Gastroesophageal sphincter (tissue), 4 donors: ENCODE results near the gene COL4A3. TPM values are rescaled to one million over a fixed set of nuclear protein-coding genes. Genes with fewer than 3 reads are reported as not detected.
A peak's percentile ranks its signal among the peaks of the same experiment; 100 is the strongest.

ENCODE experiments used
- ATAC-seq: fragments of 150-250 bp; one replicate; pipeline ENCODE4 v1.9.1; 2016; ENCODE audit warnings: mild to moderate bottlenecking, moderate library complexity
- H3K27ac ChIP-seq, 4 donors: fragments of 200-600 bp; sonication (generic) in 3 of 4; 1 replicate in 3 of 4; 2 replicates in 1 of 4; pipeline ENCODE4 v1.5.1; 2016 to 2019
- H3K27me3 ChIP-seq: fragments of 200-600 bp; sonication (generic); one replicate; pipeline ENCODE4 v1.5.1; 2019
- H3K36me3 ChIP-seq, 2 donors: fragments of 200-600 bp; sonication (generic); one replicate each; pipeline ENCODE4 v1.5.1; 2019; ENCODE audit warnings: control low read depth in 1 of 2
- H3K4me1 ChIP-seq, 3 donors: fragments of 200-600 bp; sonication (generic); 1 replicate in 2 of 3; 2 replicates in 1 of 3; pipeline ENCODE4 v1.5.1; 2016 to 2019; ENCODE audit warnings: control low read depth in 2 of 3
- H3K4me3 ChIP-seq, 2 donors: fragments of 200-600 bp; sonication (generic); one replicate each; pipeline ENCODE4 v1.5.1; 2019; ENCODE audit warnings: mild to moderate bottlenecking in 1 of 2, moderate library complexity in 1 of 2
- H3K9me3 ChIP-seq, 3 donors: fragments of 200-600 bp; sonication (generic); one replicate each; pipeline ENCODE4 v1.5.1; 2017 to 2019; ENCODE audit warnings: control low read depth in 2 of 3
- CTCF ChIP-seq, 4 experiments: fragments of 200-600 bp in 2 of 4; fragments of 450-650 bp in 2 of 4; sonication (generic) in 1 of 4; IDR thresholded peaks; one replicate each; pipeline ENCODE4 v1.5.1; 2017 to 2019; ENCODE audit warnings: antibody characterized with exemption in 4 of 4, mild to moderate bottlenecking in 2 of 4, moderate library complexity in 2 of 4
- EP300 ChIP-seq: sonication (generic); formaldehyde crosslinking; IDR thresholded peaks from one replicate; pipeline ENCODE4 v1.6.1; 2017; ENCODE audit warnings: antibody characterized with exemption, mild to moderate bottlenecking
- POLR2A ChIP-seq, 2 donors: fragments of 450-650 bp; IDR thresholded peaks; one replicate each; pipeline ENCODE4 v1.6.1; 2017; ENCODE audit warnings: antibody characterized with exemption in 2 of 2, mild to moderate bottlenecking in 2 of 2, moderate library complexity in 1 of 2
- POLR2AphosphoS5 ChIP-seq: sonication (generic); formaldehyde crosslinking; IDR thresholded peaks from one replicate; pipeline ENCODE4 v1.6.1; 2017; ENCODE audit warnings: antibody characterized with exemption
- WGBS, 2 donors: methylation state at CpG; one replicate each; pipeline ENCODE4 v1.1.5; 2018; ENCODE audit warnings: low coverage in 1 of 2; 5-methylcytosine and 5-hydroxymethylcytosine counted together
- total RNA-seq, 4 donors: library from RNA; depleted of rRNA; stranded (reverse); fragments of >200 nt; gene quantifications; one replicate each; pipeline ENCODE4 v1.1.0, GENCODE V29; 2016

Gene COL4A3
- total RNA-seq, 4 donors from 2014 or later, result 2.7 to 8.9 (median 6.1) TPM

GRCh38 chr2:227320305-227321094 lies 156.1 kb downstream of the COL4A3 start:
- ATAC-seq, result no peak
- Histone ChIP-seq H3K36me3 (no peaks in the 10 kb centered on the region), H3K4me1 (peaks cover 0 to 7% (median 0%) of the 10 kb centered on the region in 3 donors), H3K4me3 (no peak overlapping the region), H3K27me3 (no peaks in the 10 kb centered on the region), H3K27ac (no peak overlapping the region), H3K9me3 (no peaks in the 10 kb centered on the region)
- WGBS, 2 donors, result 83 to 96% methylated on average over 7 to 8 of the region's 33 CpGs
- TF ChIP-seq POLR2A (IDR thresholded peaks at IDR 0.05), result no peak
- TF ChIP-seq EP300, result no peak
- no peak for TF ChIP-seq POLR2AphosphoS5
- no peak for TF ChIP-seq CTCF (IDR thresholded peaks at IDR 0.05)

GRCh38 chr2:227322530-227323205 lies 158.2 kb downstream of the COL4A3 start:
- Histone ChIP-seq H3K4me1 (peaks cover 0 to 26% (median 0%) of the 10 kb centered on the region in 3 donors), H3K27me3 (no peaks in the 10 kb centered on the region), H3K4me3 (no peak overlapping the region), H3K27ac (no peak overlapping the region), H3K9me3 (no peaks in the 10 kb centered on the region), H3K36me3 (no peaks in the 10 kb centered on the region)
- TF ChIP-seq CTCF (IDR thresholded peaks at IDR 0.05), result no peak
- TF ChIP-seq POLR2A (IDR thresholded peaks at IDR 0.05), result no peak
- no peak for TF ChIP-seq POLR2AphosphoS5
- no peak for TF ChIP-seq EP300
- WGBS, 2 donors, result 79 to 84% methylated on average over 5 of the region's 5 CpGs
- ATAC-seq, result no peak

- no peaks in the 10 kb centered on the region for H3K9me3 ChIP-seq
- H3K4me1 ChIP-seq, result peaks cover 0 to 37% (median 0%) of the 10 kb centered on the region in 3 donors
- TF ChIP-seq CTCF (IDR thresholded peaks at IDR 0.05) (no peak), POLR2AphosphoS5 (no peak), EP300 (no peak), POLR2A (IDR thresholded peaks at IDR 0.05) (no peak)
- no peak overlapping the region for H3K27ac ChIP-seq
- no peaks in the 10 kb centered on the region for H3K27me3 ChIP-seq
- 92 to 100% methylated on average over 3 to 4 of the region's 4 CpGs for WGBS, 2 donors
- no peaks in the 10 kb centered on the region for H3K36me3 ChIP-seq
- no peak for ATAC-seq
- H3K4me3 ChIP-seq, result no peak overlapping the region
Measured at GRCh38 chr2:227323818-227324217, 159.4 kb downstream of the COL4A3 start.

GRCh38 chr2:227324642-227324994 lies 160.2 kb downstream of the COL4A3 start:
- no peaks in the 10 kb centered on the region for H3K27me3 ChIP-seq
- peaks cover 0 to 38% (median 0%) of the 10 kb centered on the region in 3 donors for H3K4me1 ChIP-seq
- ATAC-seq, result peak; percentile 12
- TF ChIP-seq POLR2A (IDR thresholded peaks at IDR 0.05), result no peak
- H3K36me3 ChIP-seq, result peaks cover 0 to 2% of the 10 kb centered on the region in 2 donors
- H3K9me3 ChIP-seq, result no peaks in the 10 kb centered on the region
- H3K27ac ChIP-seq, result peak overlapping the region; percentile 64 to 94 (median 94)
- 18 to 23% methylated on average over 5 to 6 of the region's 6 CpGs for WGBS, 2 donors
- peak overlapping the region; percentile 59 to 78 for H3K4me3 ChIP-seq

- peak in 2 of 4 experiments; percentile 7 to 38 for TF ChIP-seq CTCF (IDR thresholded peaks at IDR 0.05)
- no peak for TF ChIP-seq EP300
- TF ChIP-seq POLR2A (IDR thresholded peaks at IDR 0.05), result peak; percentile 77 to 81
- TF ChIP-seq POLR2AphosphoS5, result peak; percentile 98
- peaks cover 0 to 8% of the 10 kb centered on the region in 2 donors for H3K36me3 ChIP-seq
- WGBS, 2 donors, result 0 to 1% methylated on average over 5 to 13 of the region's 67 CpGs
Measured at GRCh38 chr2:227324995-227325838, 160.8 kb downstream of the COL4A3 start, which contains the start of gene MFF. Gene MFF, plus strand, starts transcription at chr2:227325251. Its CDS starts 5,415 bp downstream, at chr2:227330666.

More at GRCh38 chr2:227324995-227325838, 160.8 kb downstream of the COL4A3 start, which contains the start of gene MFF:
- Histone ChIP-seq H3K4me1 (peaks cover 0 to 38% (median 0%) of the 10 kb centered on the region in 3 donors), H3K27me3 (no peaks in the 10 kb centered on the region), H3K4me3 (peak within 1 kb of the TSS; percentile 59 to 78), H3K27ac (peak within 1 kb of the TSS; percentile 73 to 94 (median 94)), H3K9me3 (no peaks in the 10 kb centered on the region)
- peak; percentile 99 for ATAC-seq
